Mesenchymal stem cell (in vitro differentiated cells and primary cell): Measurements from ENCODE around the gene LARP1.

Source experiments
- DNase-seq: peaks from one replicate; pipeline ENCODE4 v3.0.0-alpha.2; 2013
- H2AFZ ChIP-seq: one replicate; pipeline ENCODE4 v1.6.1; 2013; ENCODE audit warnings: low read depth, mild to moderate bottlenecking, control low read depth, inconsistent platforms, low read length, moderate library complexity
- H2AK5ac ChIP-seq: 2 replicates; pipeline ENCODE4 v1.6.1; 2013; ENCODE audit warnings: low read length, moderate library complexity, mild to moderate bottlenecking, inconsistent platforms; ENCODE audit not compliant: severe bottlenecking
- H2BK120ac ChIP-seq: one replicate; pipeline ENCODE4 v1.6.1; 2013; ENCODE audit warnings: low read depth, mild to moderate bottlenecking, inconsistent platforms, low read length, moderate library complexity
- H2BK12ac ChIP-seq, 2 experiments: one replicate each; pipeline ENCODE4 v1.6.1; 2013; ENCODE audit warnings: inconsistent platforms in 2 of 2, low read length in 2 of 2, mild to moderate bottlenecking in 2 of 2, moderate library complexity in 2 of 2, control low read depth in 1 of 2
- H2BK15ac ChIP-seq: one replicate; pipeline ENCODE4 v1.6.1; 2013; ENCODE audit warnings: mild to moderate bottlenecking, low read depth, inconsistent platforms; ENCODE audit not compliant: poor library complexity, severe bottlenecking
- H2BK5ac ChIP-seq: 2 replicates; pipeline ENCODE4 v1.6.1; 2013; ENCODE audit warnings: low read depth, mild to moderate bottlenecking, low read length, control low read depth, inconsistent platforms; ENCODE audit not compliant: poor library complexity, severe bottlenecking
- H3K14ac ChIP-seq, 2 experiments: one replicate each; pipeline ENCODE4 v1.6.1; 2013; ENCODE audit warnings: inconsistent platforms in 2 of 2, low read length in 2 of 2, control low read depth in 1 of 2, mild to moderate bottlenecking in 1 of 2, moderate library complexity in 1 of 2
- H3K18ac ChIP-seq, 2 experiments: one replicate each; pipeline ENCODE4 v1.6.1; 2013; ENCODE audit warnings: inconsistent platforms in 2 of 2, low read length in 2 of 2, control low read depth in 1 of 2, low read depth in 1 of 2, mild to moderate bottlenecking in 1 of 2
- H3K23ac ChIP-seq, 2 experiments: one replicate each; pipeline ENCODE4 v1.6.1; 2013; ENCODE audit warnings: inconsistent platforms in 2 of 2, low read length in 2 of 2, mild to moderate bottlenecking in 2 of 2, moderate library complexity in 2 of 2, control low read depth in 1 of 2
- H3K27ac ChIP-seq: 2 replicates; pipeline ENCODE4 v1.5.1; 2013; ENCODE audit warnings: mild to moderate bottlenecking, moderate library complexity, low read length, control low read depth, inconsistent platforms; ENCODE audit not compliant: poor library complexity, severe bottlenecking
- H3K27me3 ChIP-seq, 2 experiments: 2 replicates each; pipeline versions ENCODE4 v1.6.1 to v1.7.0; 2013; ENCODE audit warnings: low read length in 2 of 2, mild to moderate bottlenecking in 2 of 2, moderate library complexity in 2 of 2, control low read depth in 1 of 2, inconsistent platforms in 1 of 2; ENCODE audit not compliant: control insufficient read depth in 1 of 2, insufficient read depth in 1 of 2
- H3K36me3 ChIP-seq, 2 experiments: 2 replicates each; pipeline versions ENCODE4 v1.6.1 to v1.7.0; 2013; ENCODE audit warnings: low read length in 2 of 2, control low read depth in 1 of 2, inconsistent platforms in 1 of 2, low read depth in 1 of 2, mild to moderate bottlenecking in 1 of 2; ENCODE audit not compliant: insufficient read depth in 2 of 2, control insufficient read depth in 1 of 2
- H3K4ac ChIP-seq, 2 experiments: one replicate each; pipeline ENCODE4 v1.6.1; 2013; ENCODE audit warnings: inconsistent platforms in 2 of 2, low read length in 2 of 2, mild to moderate bottlenecking in 2 of 2, moderate library complexity in 2 of 2, control low read depth in 1 of 2, low read depth in 1 of 2
- H3K4me1 ChIP-seq: 2 replicates; pipeline ENCODE4 v1.6.1; 2013; ENCODE audit warnings: low read depth, low read length, control low read depth; ENCODE audit not compliant: control insufficient read depth, insufficient read depth
- H3K4me2 ChIP-seq: 2 replicates; pipeline ENCODE4 v1.6.1; 2013; ENCODE audit warnings: low read length, mild to moderate bottlenecking, inconsistent platforms; ENCODE audit not compliant: poor library complexity, severe bottlenecking
- H3K4me3 ChIP-seq, 2 experiments: 2 replicates each; pipeline versions ENCODE4 v1.5.1 to v1.7.0; 2013; ENCODE audit warnings: low read length in 2 of 2, mild to moderate bottlenecking in 2 of 2, control low read depth in 1 of 2, low read depth in 1 of 2; ENCODE audit not compliant: insufficient read depth in 1 of 2
- H3K79me1 ChIP-seq: replicated peaks from 2 replicates; pipeline ENCODE4 v1.6.1; 2013; ENCODE audit warnings: mild to moderate bottlenecking, control low read depth, low read length, inconsistent platforms; ENCODE audit not compliant: poor library complexity, severe bottlenecking
- H3K9ac ChIP-seq: 2 replicates; pipeline ENCODE4 v1.7.0; 2013; ENCODE audit warnings: mild to moderate bottlenecking, low read length, moderate library complexity
- H3K9me3 ChIP-seq: 2 replicates; pipeline ENCODE4 v1.7.0; 2013; ENCODE audit warnings: mild to moderate bottlenecking, low read length; ENCODE audit not compliant: control insufficient read depth
- H4K8ac ChIP-seq: one replicate; pipeline ENCODE4 v1.6.1; 2013; ENCODE audit warnings: inconsistent platforms, mild to moderate bottlenecking, low read length, moderate library complexity
- H4K91ac ChIP-seq: one replicate; pipeline ENCODE4 v1.6.1; 2013; ENCODE audit warnings: mild to moderate bottlenecking, low read length, inconsistent platforms
- WGBS: methylation state at CpG from one replicate; pipeline ENCODE4 v1.1.7; 2013; ENCODE audit warnings: mixed read lengths; 5-methylcytosine and 5-hydroxymethylcytosine counted together

Gene LARP1

GRCh38 chr5:154860765-154861164 is 105.6 kb downstream of the LARP1 start:
- Histone ChIP-seq H2BK12ac (no peak overlapping the region), H4K91ac (no peak overlapping the region), H3K9me3 (no peaks in the 10 kb centered on the region), H3K4ac (no peak overlapping the region), H4K8ac (no peak overlapping the region), H2BK15ac (no peak overlapping the region), H3K4me1 (peaks cover 8% of the 10 kb centered on the region), H3K4me2 (peak overlapping the region; percentile 95), H3K14ac (no peak overlapping the region), H2AK5ac (no peak overlapping the region), H3K36me3 (peaks cover 10 to 26% of the 10 kb centered on the region in 2 experiments), H3K4me3 (peak overlapping the region in 1 of 2 experiments; percentile 89), H2BK120ac (no peak overlapping the region), H3K9ac (peak overlapping the region; percentile 98), H3K79me1 (peaks cover 5% of the 10 kb centered on the region), H3K27ac (peak overlapping the region; percentile 71), H3K23ac (no peak overlapping the region), H3K27me3 (no peaks in the 10 kb centered on the region), H2AFZ (no peak overlapping the region), H2BK5ac (no peak overlapping the region), H3K18ac (no peak overlapping the region)
- WGBS = 97% methylated on average over 3 of the region's 4 CpGs
- DNase-seq = no peak

DNA sequence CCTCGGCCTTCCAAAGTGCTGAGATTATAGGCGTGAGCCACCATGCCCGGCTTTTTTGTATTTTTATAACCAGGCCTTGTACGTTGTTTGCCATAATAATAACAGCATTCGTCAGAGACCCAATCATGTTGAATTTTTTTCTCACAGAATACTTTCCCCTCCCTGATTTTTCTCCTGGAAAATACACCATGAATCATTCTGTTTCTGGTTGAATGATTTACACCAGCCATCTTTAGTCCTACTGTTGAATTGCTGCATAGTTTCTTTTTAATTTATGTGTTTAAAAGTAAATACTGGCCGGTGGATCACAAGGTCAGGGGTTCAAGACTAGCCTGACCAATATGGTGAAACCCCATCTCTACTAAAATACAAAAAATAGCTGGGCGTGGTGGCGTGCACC is 106.8 kb downstream of the LARP1 start:
- H3K9me3 ChIP-seq = no peaks in the 10 kb centered on the region
- 86% methylated on average over 8 of the region's 8 CpGs for WGBS
- H3K14ac ChIP-seq = no peak overlapping the region
- no peak overlapping the region for H4K91ac ChIP-seq
- H3K4me2 ChIP-seq = no peak overlapping the region
- H3K23ac ChIP-seq = no peak overlapping the region
- peaks cover 16 to 38% of the 10 kb centered on the region in 2 experiments for H3K36me3 ChIP-seq
- no peak overlapping the region for H4K8ac ChIP-seq
- peaks cover 9% of the 10 kb centered on the region for H3K79me1 ChIP-seq
- no peak overlapping the region for H3K4ac ChIP-seq
- no peak overlapping the region for H2AFZ ChIP-seq
- H3K9ac ChIP-seq = no peak overlapping the region
- H3K27ac ChIP-seq = no peak overlapping the region
- no peak for DNase-seq
- no peak overlapping the region for H2AK5ac ChIP-seq
- H3K4me3 ChIP-seq = no peak overlapping the region
- H2BK12ac ChIP-seq = no peak overlapping the region
- no peak overlapping the region for H2BK5ac ChIP-seq
- no peak overlapping the region for H2BK120ac ChIP-seq
- no peaks in the 10 kb centered on the region for H3K27me3 ChIP-seq
- no peak overlapping the region for H3K18ac ChIP-seq
- H3K4me1 ChIP-seq = peaks cover 7% of the 10 kb centered on the region
- H2BK15ac ChIP-seq = no peak overlapping the region

DNA sequence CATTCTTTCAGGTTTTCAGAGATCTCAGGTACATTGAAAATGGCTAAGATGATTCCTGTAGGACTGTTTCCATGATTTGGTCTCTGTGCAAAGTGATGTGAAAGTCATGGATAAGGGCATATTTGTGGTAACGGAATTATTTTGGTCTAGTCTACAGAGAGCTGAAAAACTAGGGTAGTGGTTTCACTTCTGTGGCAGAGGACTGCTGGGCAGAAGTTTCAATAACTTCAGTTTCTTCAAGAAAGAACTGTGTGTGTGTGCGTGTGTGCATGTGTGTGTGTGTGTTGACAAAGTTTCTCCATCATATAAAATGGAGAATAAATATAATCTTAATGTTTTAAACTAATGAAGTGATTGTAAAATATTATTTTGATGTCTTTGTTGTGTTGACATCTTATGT is 107.6 kb downstream of the LARP1 start:
- no peak overlapping the region for H3K14ac ChIP-seq
- H2BK12ac ChIP-seq = no peak overlapping the region
- no peak overlapping the region for H3K18ac ChIP-seq
- peaks cover 16 to 46% of the 10 kb centered on the region in 2 experiments for H3K36me3 ChIP-seq
- no peak overlapping the region for H3K4me2 ChIP-seq
- no peak overlapping the region for H2BK120ac ChIP-seq
- no peak overlapping the region for H3K23ac ChIP-seq
- 94% methylated on average over 1 of the region's 2 CpGs for whole genome bisulfite sequencing
- no peak overlapping the region for H2BK15ac ChIP-seq
- peaks cover 9% of the 10 kb centered on the region for H3K79me1 ChIP-seq
- peaks cover 7% of the 10 kb centered on the region for H3K4me1 ChIP-seq
- H3K4me3 ChIP-seq = no peak overlapping the region
- no peak overlapping the region for H3K27ac ChIP-seq
- H2BK5ac ChIP-seq = no peak overlapping the region
- peak; percentile 47 for DNase-seq
- no peak overlapping the region for H2AFZ ChIP-seq
- H3K27me3 ChIP-seq = no peaks in the 10 kb centered on the region
- H3K9ac ChIP-seq = no peak overlapping the region
- H2AK5ac ChIP-seq = peak overlapping the region; percentile 28
- no peak overlapping the region for H4K8ac ChIP-seq
- H3K4ac ChIP-seq = no peak overlapping the region
- no peak overlapping the region for H4K91ac ChIP-seq
- H3K9me3 ChIP-seq = no peaks in the 10 kb centered on the region

DNA sequence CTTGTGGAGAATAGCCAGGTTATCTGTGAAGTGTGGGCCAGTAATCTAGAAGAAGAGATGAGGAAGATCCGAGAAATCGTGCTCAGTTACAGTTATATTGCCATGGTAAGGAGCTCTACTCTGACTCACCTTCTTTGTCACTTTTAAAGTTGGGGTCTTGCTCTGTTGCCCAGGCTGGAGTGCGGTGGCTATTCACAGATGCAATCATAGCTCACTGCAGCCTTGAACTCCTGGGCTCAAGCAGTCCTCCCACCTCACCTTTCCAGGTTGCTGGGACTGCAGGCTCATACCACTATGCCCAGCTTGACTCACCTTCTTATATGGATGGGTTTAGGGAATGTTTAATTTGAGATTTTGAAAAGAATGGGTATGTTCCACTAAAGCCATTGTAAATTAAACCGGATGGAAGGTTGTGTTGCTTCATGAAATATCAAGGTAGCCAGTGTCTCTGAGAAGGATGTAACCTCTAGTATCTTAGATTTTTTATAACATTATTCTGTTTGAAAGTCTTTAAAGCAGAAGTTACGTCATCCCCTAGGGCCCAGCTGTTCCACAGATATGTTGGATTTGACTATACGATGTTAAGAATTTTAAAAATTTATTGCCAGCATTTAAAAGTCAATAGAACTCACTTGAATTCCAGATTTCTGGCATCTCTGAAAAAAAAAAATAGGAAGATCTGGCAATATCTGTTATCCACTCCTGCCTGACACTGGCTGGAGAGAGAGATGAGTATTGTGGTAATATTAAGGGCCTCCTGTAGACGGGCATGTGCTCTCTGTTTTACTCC is 108.3 kb downstream of the LARP1 start:
- H3K9ac ChIP-seq = no peak overlapping the region
- H3K27ac ChIP-seq = no peak overlapping the region
- H3K4me1 ChIP-seq = peaks cover 7% of the 10 kb centered on the region
- no peak overlapping the region for H3K18ac ChIP-seq
- H3K27me3 ChIP-seq = no peaks in the 10 kb centered on the region
- H3K4me3 ChIP-seq = no peak overlapping the region
- WGBS = 94% methylated on average over 6 of the region's 7 CpGs
- no peak overlapping the region for H2BK5ac ChIP-seq
- no peak overlapping the region for H3K4ac ChIP-seq
- H4K91ac ChIP-seq = no peak overlapping the region
- no peak overlapping the region for H2BK120ac ChIP-seq
- no peak overlapping the region for H2BK12ac ChIP-seq
- H3K4me2 ChIP-seq = no peak overlapping the region
- H2BK15ac ChIP-seq = no peak overlapping the region
- H3K23ac ChIP-seq = no peak overlapping the region
- peaks cover 17 to 48% of the 10 kb centered on the region in 2 experiments for H3K36me3 ChIP-seq
- no peak for DNase-seq
- no peak overlapping the region for H2AFZ ChIP-seq
- H2AK5ac ChIP-seq = no peak overlapping the region
- H3K79me1 ChIP-seq = peaks cover 9% of the 10 kb centered on the region
- H4K8ac ChIP-seq = no peak overlapping the region
- no peak overlapping the region for H3K14ac ChIP-seq
- no peaks in the 10 kb centered on the region for H3K9me3 ChIP-seq
